Body of pancreas (tissue), 4 donors: Measurements from ENCODE around the gene FBN1.

ENCODE experiments used
- POLR2A ChIP-seq, 3 donors: fragments of 450-650 bp; IDR thresholded peaks; one replicate each; pipeline ENCODE4 v1.6.1; 2016; ENCODE audit warnings: antibody characterized with exemption in 3 of 3, mild to moderate bottlenecking in 2 of 3
- TF ChIP-seq, protein P1 (sequence below), 7 experiments: fragments of 450-650 bp in 4 of 7; fragments of 200-600 bp in 3 of 7; sonication (generic) in 3 of 7; IDR thresholded peaks; one replicate each; pipeline ENCODE4 v1.5.1; 2016 to 2019; ENCODE audit warnings: antibody characterized with exemption in 7 of 7

DNA sequence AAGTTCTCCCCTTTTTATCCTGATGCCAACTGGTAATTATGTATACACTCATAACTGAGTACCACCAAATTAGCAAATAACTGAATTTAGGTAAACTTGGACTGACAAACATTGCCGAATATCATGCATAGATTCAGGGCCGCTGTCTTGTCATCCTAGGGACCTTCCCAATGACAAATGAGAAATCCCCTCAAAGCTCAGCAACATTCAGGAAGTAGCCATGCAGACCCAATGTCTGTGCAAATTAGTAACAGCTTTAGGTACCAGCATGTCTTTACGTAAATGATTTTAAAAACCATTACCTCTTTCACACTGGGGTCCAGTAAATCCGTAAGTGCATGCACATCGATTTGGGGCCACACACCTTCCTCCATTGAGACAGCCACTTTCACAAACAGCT, 49.5 kb downstream of the FBN1 start:
- TF ChIP-seq, protein P1, sequence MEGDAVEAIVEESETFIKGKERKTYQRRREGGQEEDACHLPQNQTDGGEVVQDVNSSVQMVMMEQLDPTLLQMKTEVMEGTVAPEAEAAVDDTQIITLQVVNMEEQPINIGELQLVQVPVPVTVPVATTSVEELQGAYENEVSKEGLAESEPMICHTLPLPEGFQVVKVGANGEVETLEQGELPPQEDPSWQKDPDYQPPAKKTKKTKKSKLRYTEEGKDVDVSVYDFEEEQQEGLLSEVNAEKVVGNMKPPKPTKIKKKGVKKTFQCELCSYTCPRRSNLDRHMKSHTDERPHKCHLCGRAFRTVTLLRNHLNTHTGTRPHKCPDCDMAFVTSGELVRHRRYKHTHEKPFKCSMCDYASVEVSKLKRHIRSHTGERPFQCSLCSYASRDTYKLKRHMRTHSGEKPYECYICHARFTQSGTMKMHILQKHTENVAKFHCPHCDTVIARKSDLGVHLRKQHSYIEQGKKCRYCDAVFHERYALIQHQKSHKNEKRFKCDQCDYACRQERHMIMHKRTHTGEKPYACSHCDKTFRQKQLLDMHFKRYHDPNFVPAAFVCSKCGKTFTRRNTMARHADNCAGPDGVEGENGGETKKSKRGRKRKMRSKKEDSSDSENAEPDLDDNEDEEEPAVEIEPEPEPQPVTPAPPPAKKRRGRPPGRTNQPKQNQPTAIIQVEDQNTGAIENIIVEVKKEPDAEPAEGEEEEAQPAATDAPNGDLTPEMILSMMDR (IDR thresholded peaks at IDR 0.05): no peak
- TF ChIP-seq POLR2A (IDR thresholded peaks at IDR 0.05): no peak
